Hypothalamus (tissue), 51 donors: Measurements from ENCODE around the gene FKBP3.

Experiments used
- DNase-seq, 51 donors: peaks; one replicate each; lab custom pipeline; 2025; lab: John Stamatoyannopoulos, UW

FKBP3 gene

GRCh38 chr14:45065956-45066355, 68.3 kb downstream of the FKBP3 start:
- DNase-seq = no peak
